GM18517 (cell line): ENCODE results near the gene MAML2.

Experiments used
- ATAC-seq: cut with Tn5 transposase; IDR thresholded peaks from one replicate; pipeline ENCODE4 v1.9.1; 2021; ENCODE audit warnings: mild to moderate bottlenecking, moderate library complexity; ENCODE audit not compliant: unreplicated experiment

MAML2 gene

GRCh38 chr11:95996621-95997235 is 346.3 kb downstream of the MAML2 start:
- ATAC-seq = no peak

DNA sequence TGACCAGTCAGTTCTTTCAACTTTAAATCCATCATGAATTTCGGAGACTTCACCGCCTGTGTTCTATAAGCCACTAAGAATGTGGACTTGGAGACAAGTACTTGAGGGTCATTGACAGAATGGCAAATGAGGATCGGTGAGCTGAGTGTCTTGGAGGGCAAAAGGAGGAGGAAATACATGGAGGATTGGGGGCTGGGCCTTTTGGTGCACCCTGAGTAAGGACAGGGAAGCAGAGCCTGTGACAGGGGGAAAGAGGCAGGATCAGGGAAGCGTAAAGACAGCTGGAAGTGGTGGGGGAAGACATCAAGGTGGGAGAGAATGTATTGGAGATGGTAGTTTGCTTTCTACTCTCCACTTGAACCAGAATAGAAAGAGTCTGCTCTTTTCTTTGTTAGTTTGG is 348.7 kb downstream of the MAML2 start:
- ATAC-seq = no peak

DNA sequence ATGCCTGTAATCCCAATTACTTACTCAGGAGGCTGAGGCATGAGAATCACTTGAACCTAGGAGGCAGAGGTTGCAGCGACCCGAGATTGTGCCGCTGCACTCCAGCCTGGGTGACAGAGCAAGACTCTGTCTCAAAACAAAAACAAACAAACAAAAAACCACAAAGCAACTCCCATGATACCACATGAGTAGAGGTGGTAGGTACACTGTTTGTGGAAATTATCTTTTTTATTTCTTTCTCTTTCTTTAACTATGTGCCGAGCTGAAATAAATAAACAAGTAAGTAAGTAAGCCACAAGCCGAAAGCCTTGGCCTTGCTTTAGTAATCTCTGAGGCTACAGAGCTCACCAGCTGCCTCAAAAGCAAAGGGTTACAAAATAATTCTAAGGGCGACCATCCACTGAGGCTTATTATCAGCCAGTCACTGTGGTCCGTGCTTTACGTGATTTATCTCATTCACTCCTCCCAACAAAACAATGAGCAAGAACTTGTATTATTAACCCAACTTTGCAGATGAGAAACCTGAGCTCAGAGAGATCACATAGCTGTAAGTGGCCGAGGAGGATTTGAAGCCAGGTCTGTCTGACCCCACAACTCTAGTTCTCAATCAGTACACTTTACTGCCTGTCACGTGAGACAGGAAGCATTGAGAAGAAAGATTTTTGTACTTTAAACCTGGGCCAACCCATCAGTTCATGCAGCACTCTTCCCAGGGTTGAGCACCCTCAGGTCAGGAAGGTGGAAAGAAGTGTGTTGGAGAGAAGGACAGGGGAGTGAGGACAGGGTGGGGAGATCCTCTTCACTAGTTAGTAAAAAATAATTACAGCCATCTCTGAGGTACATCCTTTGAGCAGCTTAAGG is 349.3 kb downstream of the MAML2 start:
- ATAC-seq = no peak

GRCh38 chr11:95991545-95991944 is 351.4 kb downstream of the MAML2 start:
- no peak for ATAC-seq

DNA sequence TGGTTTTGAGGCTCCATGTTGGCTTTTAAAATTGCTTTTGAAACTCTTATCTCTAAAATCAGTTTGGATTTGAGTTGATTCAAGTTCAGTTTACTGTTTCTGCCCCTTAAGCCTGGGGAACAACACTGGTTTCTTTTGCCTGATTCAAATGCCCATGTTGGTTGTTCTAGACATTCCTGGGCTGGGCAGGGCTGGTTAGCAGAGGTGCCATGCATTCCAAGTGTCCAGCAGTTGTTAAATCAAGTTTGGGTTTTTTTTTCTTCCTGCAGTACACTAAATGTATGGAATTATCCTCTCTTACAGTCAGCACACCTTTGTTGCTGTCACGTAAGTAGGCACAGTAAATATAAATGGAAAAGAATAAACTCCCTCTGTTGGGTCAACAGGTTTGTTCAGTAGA is 351.9 kb downstream of the MAML2 start:
- ATAC-seq = no peak

GRCh38 chr11:95989780-95990179 is 353.2 kb downstream of the MAML2 start:
- ATAC-seq = no peak

DNA sequence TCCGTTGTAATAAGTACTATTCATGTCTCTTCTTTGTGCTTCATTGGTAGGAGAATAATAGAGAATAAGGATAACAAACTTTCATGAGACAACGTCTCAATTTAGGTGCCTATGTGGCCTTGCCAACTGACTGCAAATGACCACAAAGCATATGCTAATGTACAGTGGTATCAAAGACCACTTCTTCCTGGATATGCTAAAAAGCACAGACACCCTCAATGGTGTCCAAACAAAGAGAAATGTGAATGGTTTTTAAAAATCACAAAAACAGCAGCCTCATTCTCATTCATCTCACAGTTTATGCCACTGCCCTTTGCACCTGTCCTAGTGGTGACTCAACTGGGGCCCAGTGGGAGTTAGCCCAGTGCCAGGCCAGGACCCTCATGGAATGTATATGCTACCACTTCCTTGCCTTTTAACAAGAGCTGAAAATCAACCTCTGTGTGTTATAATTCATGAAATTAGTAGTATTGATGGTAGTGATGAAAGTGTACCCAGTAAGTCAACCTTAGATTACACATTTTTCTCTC is 353.9 kb downstream of the MAML2 start:
- ATAC-seq = no peak

DNA sequence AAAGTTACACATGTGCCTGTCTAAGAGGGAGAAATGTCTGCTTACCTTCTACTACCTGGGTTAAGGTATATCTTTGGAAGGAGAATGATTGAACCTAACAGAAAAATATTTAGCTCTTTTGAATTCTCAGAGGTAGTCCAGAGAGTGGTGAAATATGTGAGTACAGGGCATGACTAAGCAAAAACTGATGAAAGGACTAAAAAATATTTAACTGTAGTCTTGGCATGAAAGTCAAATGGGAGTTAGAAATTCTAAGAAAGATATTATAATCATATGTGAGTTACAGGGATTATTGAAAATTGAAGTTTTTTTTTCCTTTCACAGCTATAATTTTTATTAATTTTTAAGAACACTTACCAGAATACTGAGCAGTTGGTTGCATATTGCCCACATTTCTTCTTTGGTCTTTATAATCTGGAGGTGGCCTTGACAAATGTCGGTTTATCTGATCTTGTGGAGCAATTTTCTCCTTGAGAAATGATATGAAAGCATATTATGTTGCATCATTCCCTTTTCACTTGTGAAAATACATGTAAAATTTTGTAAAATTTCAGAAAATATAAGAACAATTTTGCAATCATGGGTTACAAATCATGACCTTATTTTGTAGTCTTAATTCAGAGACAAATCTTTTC is 357.7 kb downstream of the MAML2 start:
- no peak for ATAC-seq

GRCh38 chr11:95984072-95984471 is 358.9 kb downstream of the MAML2 start:
- ATAC-seq = no peak

GRCh38 chr11:95977534-95978174 is 365.3 kb downstream of the MAML2 start:
- ATAC-seq = no peak

GRCh38 chr11:95976550-95976949 is 366.4 kb downstream of the MAML2 start:
- no peak for ATAC-seq

DNA sequence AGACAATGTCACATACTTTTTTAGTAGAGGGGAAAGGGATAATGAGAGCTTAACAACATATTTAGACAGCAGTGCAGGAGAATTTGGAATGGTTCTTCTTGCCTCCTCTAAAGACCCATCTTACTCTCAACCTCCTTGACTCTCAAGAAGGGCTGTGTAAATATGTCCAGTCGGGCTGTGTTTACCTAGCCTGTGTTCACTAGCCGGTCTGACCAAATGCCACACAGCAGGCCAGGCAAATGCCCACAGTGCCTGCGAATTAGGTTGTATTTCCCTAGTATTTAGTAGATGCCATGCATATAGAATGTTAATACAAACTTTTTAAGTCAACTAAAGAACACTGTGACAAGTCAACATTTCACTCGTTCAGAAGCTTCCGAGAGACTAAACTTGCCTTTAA is 367.7 kb downstream of the MAML2 start:
- no peak for ATAC-seq

- ATAC-seq = no peak
These were observed 370.9 kb downstream of the MAML2 start for GRCh38 chr11:95972060-95972459.

GRCh38 chr11:95968585-95968984 is 374.4 kb downstream of the MAML2 start:
- ATAC-seq = no peak

DNA sequence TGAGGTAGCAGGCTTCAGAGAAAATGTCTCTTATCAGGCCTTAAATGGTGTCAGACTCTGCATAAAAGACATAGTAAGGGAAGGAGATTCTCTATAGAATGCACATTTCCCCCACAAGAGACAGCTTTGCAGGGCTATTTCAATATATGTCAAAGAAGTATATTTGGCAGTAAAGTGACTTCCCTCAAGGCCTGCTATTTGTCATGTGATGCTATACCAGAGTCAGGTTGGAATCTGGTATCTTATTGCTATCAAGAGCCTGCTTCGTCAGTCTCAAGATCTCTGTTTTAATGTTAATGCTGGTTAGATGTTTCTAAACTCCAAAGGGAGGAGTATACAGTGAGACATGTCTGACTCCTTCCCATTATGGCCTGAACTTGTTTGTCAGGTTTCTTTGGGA is 378.7 kb downstream of the MAML2 start:
- ATAC-seq = no peak

GRCh38 chr11:95961758-95962157 is 381.2 kb downstream of the MAML2 start:
- ATAC-seq = no peak

DNA sequence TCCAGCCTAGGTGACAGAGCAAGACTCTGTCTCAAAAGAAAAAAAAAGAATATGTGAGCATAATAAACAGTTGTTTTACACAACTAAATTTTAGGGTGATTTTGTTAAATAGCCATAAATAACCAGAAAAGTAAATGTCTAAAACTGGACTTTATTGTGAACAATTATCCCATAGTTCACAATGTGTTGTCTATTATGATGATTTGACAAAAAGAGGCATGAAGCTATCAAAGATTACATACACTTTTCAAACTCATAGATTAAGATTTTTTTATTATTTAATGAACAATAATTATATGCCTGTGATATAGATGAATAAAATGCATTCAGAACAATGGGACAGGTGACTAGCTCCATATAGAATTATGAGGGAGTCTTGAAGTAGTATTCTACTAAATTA is 392.1 kb downstream of the MAML2 start:
- ATAC-seq = no peak

- ATAC-seq = no peak
These were observed 394.4 kb downstream of the MAML2 start for GRCh38 chr11:95948637-95949036.

GRCh38 chr11:95944623-95945022 is 398.4 kb downstream of the MAML2 start:
- no peak for ATAC-seq

- no peak for ATAC-seq
These were observed 399.4 kb downstream of the MAML2 start for GRCh38 chr11:95943546-95943945.

DNA sequence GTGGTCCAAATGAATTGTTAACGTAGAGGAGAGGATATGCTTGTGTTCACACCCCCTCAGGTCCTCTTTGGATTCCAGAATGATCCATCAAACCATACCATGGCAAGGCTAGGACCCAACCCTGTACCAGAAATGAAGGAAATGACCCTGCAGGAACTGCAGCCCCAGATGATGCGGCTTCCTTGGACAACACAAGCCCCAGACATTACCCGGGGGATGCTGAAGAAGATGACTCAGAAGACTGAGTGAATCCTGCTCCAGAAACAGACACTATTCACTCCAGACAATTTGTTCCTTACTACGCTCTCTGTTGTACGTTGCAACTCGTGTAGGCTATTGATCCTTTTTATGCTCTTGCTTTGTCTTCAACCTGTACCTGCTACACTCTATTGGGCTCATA is 403.9 kb downstream of the MAML2 start:
- ATAC-seq = no peak
